Panc1 (cell line): ENCODE data around the gene GPR15LG. TPM values are rescaled to one million over a fixed set of nuclear protein-coding genes. Genes with fewer than 3 reads are reported as not detected.
"Not testable (repeated sequence)": the region's sequence is repeated elsewhere in the genome, so short reads cannot be mapped to it uniquely, and the experiment has no call there.

Experiments used
- ATAC-seq: fragments of 200-7000 bp; cut with Tn5 transposase; 2 replicates; pipeline ENCODE4 v1.9.1; 2020; ENCODE audit warnings: mild to moderate bottlenecking, moderate library complexity
- BruUV-seq: library from RNA; stranded (reverse); fragments of 400-500 nt; replicated peaks from 2 replicates; lab custom pipeline; 2021; lab: Mats Ljungman, UMichigan
- CTCF ChIA-PET: fragments of 300-600 bp; sonication (Branson Sonifier 250); formaldehyde crosslinking; loops from one replicate; lab custom pipeline; 2022; ENCODE audit warnings: antibody characterized with exemption; lab: Charles Lee
- POLR2A ChIA-PET: fragments of 300-600 bp; sonication (Branson Sonifier 250); formaldehyde crosslinking; loops from one replicate; lab custom pipeline; 2022; ENCODE audit warnings: antibody characterized with exemption; lab: Charles Lee
- DNase-seq: peaks from one replicate; pipeline ENCODE4 v3.0.0-alpha.2; 2010; ENCODE audit warnings: low read depth, low spot score
- H3K27ac ChIP-seq: 2 replicates; pipeline ENCODE4 v1.5.1; 2011; ENCODE audit warnings: mild to moderate bottlenecking, low read length, inconsistent platforms
- H3K27me3 ChIP-seq: fragments of 200-500 bp; sonication (Bioruptor generic); 2 replicates; pipeline ENCODE4 v1.6.0; 2014; ENCODE audit warnings: low read length, inconsistent platforms; ENCODE audit not compliant: control insufficient read depth, insufficient read depth
- H3K36me3 ChIP-seq: fragments of 200-500 bp; sonication (Bioruptor generic); 2 replicates; pipeline ENCODE4 v1.5.1; 2014; ENCODE audit warnings: inconsistent platforms, mild to moderate bottlenecking, low read length, moderate library complexity; ENCODE audit not compliant: control insufficient read depth, insufficient read depth
- H3K4me1 ChIP-seq: 2 replicates; pipeline ENCODE4 v1.5.1; 2011; ENCODE audit warnings: inconsistent platforms, mild to moderate bottlenecking, low read length, moderate library complexity; ENCODE audit not compliant: control insufficient read depth, insufficient read depth
- H3K4me3 ChIP-seq, 2 experiments: 2 replicates each; pipeline ENCODE4 v1.5.1; 2011 to 2012; ENCODE audit warnings: low read depth in 2 of 2, low read length in 2 of 2, mild to moderate bottlenecking in 2 of 2, inconsistent platforms in 1 of 2, moderate library complexity in 1 of 2
- H3K9me3 ChIP-seq: fragments of 200-500 bp; sonication (Bioruptor generic); 2 replicates; pipeline ENCODE4 v1.5.1; 2014; ENCODE audit warnings: low read depth, mild to moderate bottlenecking, inconsistent platforms, low read length, moderate library complexity; ENCODE audit not compliant: control insufficient read depth, insufficient read depth
- CTCF ChIP-seq: fragments of 450-650 bp; IDR thresholded peaks from 2 replicates; pipeline ENCODE4 v1.5.1; 2017; ENCODE audit warnings: mild to moderate bottlenecking
- REST ChIP-seq, 2 experiments: IDR thresholded peaks; 2 replicates each; pipeline ENCODE4 v1.6.1; 2011 to 2012; ENCODE audit warnings: low read depth in 2 of 2, control low read depth in 1 of 2, low read length in 1 of 2, mild to moderate bottlenecking in 1 of 2, moderate library complexity in 1 of 2; ENCODE audit not compliant: insufficient read depth in 1 of 2
- SIN3A ChIP-seq: IDR thresholded peaks from 2 replicates; pipeline ENCODE4 v1.6.1; 2012; ENCODE audit warnings: low read depth, mild to moderate bottlenecking, low read length, moderate library complexity, borderline replicate concordance; ENCODE audit not compliant: insufficient read depth
- TCF7L2 ChIP-seq: IDR thresholded peaks from 2 replicates; pipeline ENCODE4 v1.6.1; 2011; ENCODE audit warnings: mild to moderate bottlenecking, low read depth, low read length, inconsistent platforms
- in situ Hi-C: cut with HindIII; loops from 2 replicates; pipeline ENCODE4 v1.10.0; 2016; ENCODE audit warnings: low sequenced_read_pairs, low pct_unique_long_range_greater_than_20kb
- intact Hi-C: fragments of 100-400 bp; cut with micrococcal nuclease; formaldehyde crosslinking; loops from one replicate; pipeline ENCODE4 v1.10.0; 2022; ENCODE audit not compliant: unreplicated experiment
- total RNA-seq: library from RNA; stranded (reverse); gene quantifications from one replicate; pipeline ENCODE4 v1.2.1, GENCODE V29; 2021; ENCODE audit not compliant: unreplicated experiment

Gene GPR15LG
- total RNA-seq, 1 experiment from 2014 or later: 0.41 TPM

GRCh38 chr10:84171237-84171636 lies 2.4 kb upstream of the GPR15LG start:
- CTCF ChIA-PET, DNase-seq, H3K9me3 ChIP-seq, H3K27ac ChIP-seq, BruUV-seq, H3K27me3 ChIP-seq, intact Hi-C loops, POLR2A ChIA-PET, ATAC-seq, in situ Hi-C loops, H3K4me3 ChIP-seq, H3K4me1 ChIP-seq, H3K36me3 ChIP-seq: not testable (repeated sequence)

- DNase-seq, CTCF ChIA-PET, H3K36me3 ChIP-seq, intact Hi-C loops, in situ Hi-C loops, POLR2A ChIA-PET, H3K4me3 ChIP-seq, H3K9me3 ChIP-seq, ATAC-seq, H3K27me3 ChIP-seq, H3K4me1 ChIP-seq, H3K27ac ChIP-seq, BruUV-seq: not testable (repeated sequence)
Measured at GRCh38 chr10:84171700-84172466, 1.7 kb upstream of the GPR15LG start.

- in situ Hi-C loops: no loop called here
- Histone ChIP-seq H3K36me3 (no peaks in the 10 kb centered on the region), H3K27ac (no peak overlapping the region), H3K9me3 (no peaks in the 10 kb centered on the region), H3K4me3 (no peak overlapping the region), H3K27me3 (no peaks in the 10 kb centered on the region), H3K4me1 (no peaks in the 10 kb centered on the region)
- no peak for TF ChIP-seq SIN3A
- no peak for TF ChIP-seq CTCF
- no peak for TF ChIP-seq REST (IDR thresholded peaks at IDR 0.05; ENCODE audit: insufficient read depth in 1 of 2, low read depth in 2 of 2, low read length in 1 of 2)
- no peak for TF ChIP-seq TCF7L2
- intact Hi-C loops: no loop called here
- ChIA-PET CTCF (no interaction called here), POLR2A (no interaction called here)
- DNase-seq (no peak), ATAC-seq (no peak)
- no TSS peak for BruUV-seq
Measured at GRCh38 chr10:84172467-84173356, 889 bp upstream of the GPR15LG start.
